Suppressor macrophage treated with lipopolysaccharide for 1 hour (primary cell): ENCODE data around the gene TMEM205.

Source experiments
- DNase-seq, 3 donors: peaks; one replicate each; pipeline ENCODE4 v3.0.0-alpha.2; 2020 to 2022

Gene TMEM205

DNA sequence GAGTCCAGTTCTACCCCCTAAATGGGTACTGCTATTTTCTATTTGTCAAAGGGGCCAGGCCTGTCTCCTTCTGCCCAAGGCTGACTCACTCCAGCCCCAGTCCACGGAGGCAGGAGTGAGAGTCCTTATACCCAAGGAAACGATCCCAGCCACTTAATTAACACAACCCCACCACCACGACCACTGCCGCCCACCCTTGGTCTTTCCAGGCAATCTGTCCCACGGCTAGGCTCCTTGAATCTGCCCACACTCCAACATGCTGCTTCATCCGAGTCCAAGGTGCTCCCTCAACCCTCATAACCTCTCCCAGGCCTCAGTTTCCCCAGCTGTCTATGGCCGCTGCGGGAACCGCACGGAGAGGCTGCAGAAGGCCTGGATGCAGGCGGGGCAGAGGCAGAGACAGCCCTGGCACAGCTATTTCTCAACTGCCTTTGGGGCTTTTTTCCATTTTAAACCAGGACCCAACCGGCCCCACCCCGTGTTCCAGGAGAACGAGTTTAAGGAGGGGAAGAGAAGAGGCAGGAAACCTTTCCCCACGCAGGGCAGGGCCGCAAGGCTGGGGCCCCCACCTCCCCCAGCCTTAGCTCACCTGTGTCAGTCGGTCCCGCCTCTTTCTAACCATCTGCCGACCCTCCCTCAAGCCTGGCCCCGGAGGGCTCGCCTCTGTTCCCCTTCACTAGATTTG is 7.4 kb downstream of the TMEM205 start:
- DNase-seq = peak in 2 of 3 donors; percentile 21 to 33

DNA sequence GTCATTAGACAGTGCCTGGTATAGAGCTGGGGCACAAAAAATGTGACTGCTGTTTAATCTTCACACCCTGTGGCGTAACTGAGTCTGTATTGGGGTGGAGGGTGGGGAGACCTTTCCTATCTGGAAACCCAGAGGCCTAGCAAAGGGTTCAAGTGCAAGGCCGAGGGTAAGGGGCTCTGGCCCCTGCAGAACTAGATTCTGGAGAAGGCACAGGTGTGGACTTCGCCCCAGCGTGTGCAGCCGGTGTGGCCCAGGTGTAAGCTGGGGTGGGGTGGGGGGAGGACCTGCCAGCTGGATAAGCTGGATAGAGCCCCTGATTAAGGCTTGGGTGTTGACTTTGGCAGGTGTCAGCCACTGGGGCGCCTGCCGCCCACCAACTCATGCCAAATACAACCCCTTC is 7.9 kb downstream of the TMEM205 start:
- DNase-seq = no peak

DNA sequence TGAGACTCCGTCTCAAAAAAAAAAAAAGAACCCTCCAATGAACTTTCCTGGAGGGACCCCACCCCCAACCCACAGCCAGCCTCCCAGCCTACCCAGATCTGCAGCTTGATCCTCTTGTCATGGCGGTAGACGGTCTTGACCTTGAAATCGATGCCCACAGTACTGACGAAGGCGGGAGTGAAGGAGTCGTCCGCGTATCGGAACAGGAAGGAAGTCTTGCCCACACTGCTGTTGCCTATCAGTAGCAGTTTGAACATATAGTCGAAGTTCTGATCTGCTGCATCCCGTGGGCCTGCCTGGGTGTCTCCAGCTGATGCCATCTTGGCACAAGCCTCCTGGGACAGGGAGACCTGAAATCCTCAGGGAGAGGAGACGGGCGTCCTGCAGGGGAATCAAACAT is 9.0 kb downstream of the TMEM205 start:
- peak in 2 of 3 donors; percentile 24 to 25 for DNase-seq

DNA sequence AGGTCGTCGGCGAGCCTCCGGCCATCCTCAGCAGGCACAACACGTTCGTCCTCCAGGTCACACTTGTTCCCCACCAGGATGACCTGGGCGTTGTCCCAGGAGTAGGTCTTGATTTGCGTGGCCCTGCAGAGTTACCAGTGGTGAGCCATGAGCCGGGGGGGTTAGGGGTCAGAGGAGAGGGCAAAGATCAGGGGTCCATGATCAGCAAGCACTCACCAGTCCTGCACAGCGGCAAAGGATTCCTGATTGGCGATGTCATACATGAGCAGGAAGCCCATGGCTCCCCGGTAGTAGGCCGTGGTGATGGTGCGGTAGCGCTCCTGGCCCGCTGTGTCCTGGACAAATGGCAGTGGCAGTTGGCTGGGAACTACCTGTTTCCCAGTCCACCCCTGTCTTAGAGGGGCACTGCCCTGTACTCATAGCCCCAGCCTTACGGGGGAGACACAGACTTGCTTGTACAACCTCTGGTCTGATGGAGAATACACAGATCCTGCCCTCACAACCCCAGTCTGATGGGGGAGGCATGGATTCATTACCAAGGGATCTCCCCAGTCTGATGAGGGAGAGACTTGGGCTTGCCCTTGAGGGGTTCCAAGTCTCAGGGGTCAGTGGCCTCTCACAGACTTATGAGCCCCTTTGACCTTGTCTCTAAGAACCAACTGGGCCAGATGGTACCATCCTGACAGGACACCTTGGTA is 10.5 kb downstream of the TMEM205 start:
- DNase-seq = peak in 1 of 3 donors; percentile 17

DNA sequence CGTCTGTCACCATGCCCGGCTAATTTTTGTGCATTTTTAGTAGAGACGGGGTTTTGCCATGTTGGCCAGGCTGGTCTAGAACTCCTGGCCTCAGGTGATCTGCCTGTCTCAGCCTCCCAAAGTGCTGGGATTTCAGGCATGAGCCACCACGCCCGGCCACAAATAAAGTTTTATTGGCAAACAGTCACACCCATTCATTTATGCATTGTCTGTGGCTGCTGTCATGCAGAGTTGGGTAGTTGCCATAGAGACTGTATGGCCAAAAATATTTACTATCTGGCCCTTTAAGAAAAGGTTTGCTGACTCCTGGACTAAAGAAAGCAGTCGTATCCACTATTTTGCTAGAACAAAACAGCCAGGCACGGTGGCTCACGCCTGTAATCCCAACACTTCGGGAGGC is 12.2 kb downstream of the TMEM205 start:
- DNase-seq = peak in 1 of 3 donors; percentile 13

DNA sequence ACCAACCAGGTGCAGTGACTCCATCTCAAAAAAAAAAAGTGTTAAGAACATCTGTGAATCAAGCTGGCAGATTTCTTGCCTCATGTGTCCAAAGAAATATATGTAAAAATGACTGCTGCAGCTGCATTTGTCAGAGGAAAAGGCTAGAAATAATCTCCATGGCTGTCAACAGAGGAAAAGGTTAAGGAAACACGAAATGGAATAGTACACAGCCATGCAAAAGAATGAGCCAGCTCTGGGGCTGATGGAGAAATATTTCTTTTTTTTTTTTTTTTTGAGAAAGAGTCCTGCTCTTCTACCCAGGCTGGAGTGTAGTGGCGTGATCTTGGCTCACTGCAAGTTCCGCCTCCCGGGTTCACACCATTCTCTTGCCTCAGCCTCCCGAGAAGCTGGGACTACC is 13.2 kb downstream of the TMEM205 start:
- no peak for DNase-seq

DNA sequence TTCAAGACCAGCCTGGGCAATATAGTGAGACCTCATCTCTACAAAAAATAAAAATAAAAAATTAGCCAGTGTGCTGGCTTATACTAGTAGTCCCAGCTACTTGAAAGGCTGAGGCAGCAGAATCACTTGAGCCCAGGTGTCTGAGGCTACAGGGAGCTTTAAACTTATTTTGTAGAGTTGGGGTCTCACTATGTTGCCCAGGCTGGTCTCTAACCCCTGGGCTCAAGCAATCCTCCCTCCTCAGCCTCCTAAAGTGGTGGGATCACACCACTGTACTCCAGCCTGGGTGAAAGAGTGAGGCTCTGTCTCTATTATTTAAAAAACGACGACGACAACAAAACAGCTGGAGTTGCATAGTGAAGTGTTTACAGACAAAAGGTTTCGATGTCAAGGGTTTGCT is 14.6 kb downstream of the TMEM205 start:
- DNase-seq = no peak

DNA sequence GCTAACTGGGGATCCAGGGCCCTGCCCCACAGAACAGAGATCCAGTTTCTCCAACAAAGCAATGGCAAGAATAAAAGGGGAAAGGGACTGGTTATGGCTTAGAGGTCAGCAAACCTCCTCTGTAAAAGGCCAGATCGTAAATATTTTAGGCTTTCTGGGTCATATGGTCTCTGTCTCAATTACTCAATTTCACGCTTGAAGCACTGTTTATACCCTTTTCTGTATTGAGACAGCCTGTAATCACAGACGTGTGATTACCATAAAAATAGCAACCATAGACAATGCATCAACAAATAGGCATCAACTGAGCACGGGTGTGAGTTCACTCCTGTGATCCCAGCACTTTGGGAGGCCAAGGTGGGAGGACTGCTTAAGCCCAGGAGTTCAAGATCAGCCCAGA is 15.9 kb downstream of the TMEM205 start:
- no peak for DNase-seq

DNA sequence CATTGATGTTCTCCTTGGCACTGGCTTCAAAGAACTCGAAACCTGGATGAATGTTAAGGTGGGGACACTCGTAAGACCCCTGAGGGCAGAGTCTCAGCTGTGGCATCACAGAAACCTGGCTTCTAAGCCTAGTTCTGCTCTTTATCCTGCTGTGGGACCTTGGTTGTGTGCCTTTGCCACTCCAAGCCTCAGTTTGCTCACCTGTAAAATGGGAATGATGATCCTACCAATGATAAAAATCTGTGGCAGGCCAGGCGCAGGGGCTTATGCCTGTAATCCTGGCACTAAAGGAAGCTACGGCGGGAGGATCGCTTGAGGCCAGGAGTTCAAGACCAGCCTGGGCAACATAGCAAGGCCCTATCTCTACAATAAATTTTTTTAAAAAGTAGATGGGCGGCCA is 20.5 kb downstream of the TMEM205 start:
- no peak for DNase-seq

DNA sequence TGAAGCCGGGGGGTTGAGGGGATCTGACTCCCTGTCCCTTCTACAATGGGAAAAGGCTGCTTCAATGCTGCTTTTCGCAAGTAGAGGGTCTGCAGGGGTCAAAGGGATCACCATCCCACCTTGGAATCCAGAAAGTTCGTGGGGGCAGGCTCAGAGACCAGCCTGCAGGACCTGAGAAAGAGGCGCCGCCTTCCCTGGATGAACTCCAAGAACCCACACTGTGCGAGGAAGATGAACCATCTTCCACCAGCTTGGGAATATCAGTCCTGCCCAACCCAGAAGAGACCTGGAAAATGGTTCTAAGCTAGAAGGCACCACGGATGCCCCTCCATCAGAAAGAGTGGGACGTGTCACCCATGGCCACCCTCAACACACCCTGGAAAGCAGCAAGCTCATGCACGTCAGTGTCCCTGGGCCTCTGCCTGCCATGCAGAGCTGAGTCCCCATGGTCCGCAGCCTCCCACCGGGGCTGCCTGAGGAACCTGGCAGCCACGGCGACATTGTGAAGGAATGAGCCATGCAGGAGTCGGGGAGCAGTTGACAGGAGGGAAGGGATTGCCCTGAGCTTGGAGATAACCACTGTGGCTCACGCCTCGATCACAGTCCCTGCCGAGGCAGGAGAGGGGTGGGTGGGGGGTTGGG is 21.2 kb downstream of the TMEM205 start:
- no peak for DNase-seq

DNA sequence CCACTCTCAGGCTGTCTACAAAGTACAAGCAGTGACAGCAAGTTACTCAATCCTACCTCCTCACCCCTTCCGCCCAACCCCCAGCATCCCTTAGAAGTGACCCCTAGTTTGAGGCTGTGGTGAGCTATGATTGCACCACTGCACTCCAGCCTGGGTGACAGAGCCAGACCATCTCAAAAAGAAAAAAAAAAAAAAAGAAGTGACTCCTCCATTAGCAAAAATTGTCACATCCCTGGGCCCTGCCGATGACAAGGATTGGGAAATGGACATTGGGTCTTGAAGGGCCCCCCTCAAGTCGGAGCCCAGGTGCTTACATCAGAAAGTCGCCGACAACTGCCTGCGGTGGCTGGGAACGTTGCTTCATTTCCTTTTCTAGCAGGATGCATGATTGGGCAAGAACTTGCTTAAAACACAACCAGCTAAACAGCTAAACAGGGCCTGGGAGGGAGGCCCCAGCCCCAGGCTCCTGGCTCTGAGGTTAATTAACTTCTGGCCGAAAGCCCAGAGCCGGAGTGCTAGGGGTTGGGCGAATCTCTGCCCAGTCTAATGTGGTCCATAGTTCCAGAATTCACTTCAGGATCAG is 21.9 kb downstream of the TMEM205 start:
- DNase-seq = peak; percentile 66 to 74 (median 70)

DNA sequence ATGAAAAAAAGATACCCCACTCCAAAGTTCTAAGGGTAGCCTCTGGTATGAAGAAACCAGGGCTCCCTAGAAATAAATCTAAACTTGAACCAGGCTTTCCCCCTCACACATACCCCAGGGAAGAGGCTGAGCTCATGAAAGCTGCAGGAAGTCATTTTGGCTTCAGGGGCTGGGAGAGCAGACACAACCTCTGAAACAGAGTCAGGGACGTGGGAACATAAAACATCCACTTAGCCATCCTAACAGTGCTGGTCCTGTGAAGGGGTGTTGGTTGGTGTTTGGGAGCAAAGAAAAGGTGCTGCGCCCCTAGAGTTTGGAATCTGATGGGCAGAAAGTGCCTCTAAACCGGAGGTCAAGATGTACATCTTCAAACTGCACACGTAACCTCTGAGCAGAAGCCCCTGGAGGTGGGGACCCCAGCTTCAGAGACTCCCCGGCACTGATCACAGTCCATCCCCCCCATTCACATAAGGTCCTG is 22.4 kb downstream of the TMEM205 start:
- DNase-seq = no peak

DNA sequence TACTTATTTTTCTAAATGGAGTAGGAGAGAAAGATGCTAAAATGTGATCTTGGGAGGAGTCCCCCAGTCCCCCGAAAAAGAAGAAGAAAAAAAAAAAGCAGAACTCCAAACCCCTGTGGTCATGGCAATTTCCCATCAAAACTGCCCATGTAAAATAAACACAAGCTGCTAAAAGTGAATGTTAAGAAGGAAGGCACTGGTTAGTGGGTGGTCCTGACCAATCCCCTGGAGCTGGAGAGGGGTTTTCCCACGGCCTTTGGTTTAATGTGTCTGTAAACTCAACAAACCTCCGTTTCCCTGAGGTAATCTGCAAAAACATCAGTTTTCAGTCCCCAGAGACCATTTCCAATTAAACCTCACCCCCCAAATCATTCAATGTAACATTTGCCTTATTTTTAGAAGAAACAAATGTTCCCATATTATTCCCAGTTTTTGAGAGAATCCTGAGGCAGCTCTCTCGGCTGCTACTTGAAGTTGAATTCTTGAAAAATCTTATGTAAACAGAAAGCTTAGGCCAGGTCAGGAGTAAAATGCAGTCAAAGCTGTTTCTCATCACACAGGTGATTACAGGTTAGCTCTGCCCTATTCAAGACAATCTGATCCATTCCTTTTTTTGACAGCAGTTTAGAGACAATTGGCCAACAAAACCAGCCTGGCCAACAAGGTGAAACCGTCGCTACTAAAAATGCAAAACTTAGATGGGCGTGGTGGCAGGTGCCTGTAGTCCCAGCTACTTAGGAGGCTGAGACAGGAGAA is 23.6 kb downstream of the TMEM205 start:
- DNase-seq = peak; percentile 56 to 79 (median 62)

DNA sequence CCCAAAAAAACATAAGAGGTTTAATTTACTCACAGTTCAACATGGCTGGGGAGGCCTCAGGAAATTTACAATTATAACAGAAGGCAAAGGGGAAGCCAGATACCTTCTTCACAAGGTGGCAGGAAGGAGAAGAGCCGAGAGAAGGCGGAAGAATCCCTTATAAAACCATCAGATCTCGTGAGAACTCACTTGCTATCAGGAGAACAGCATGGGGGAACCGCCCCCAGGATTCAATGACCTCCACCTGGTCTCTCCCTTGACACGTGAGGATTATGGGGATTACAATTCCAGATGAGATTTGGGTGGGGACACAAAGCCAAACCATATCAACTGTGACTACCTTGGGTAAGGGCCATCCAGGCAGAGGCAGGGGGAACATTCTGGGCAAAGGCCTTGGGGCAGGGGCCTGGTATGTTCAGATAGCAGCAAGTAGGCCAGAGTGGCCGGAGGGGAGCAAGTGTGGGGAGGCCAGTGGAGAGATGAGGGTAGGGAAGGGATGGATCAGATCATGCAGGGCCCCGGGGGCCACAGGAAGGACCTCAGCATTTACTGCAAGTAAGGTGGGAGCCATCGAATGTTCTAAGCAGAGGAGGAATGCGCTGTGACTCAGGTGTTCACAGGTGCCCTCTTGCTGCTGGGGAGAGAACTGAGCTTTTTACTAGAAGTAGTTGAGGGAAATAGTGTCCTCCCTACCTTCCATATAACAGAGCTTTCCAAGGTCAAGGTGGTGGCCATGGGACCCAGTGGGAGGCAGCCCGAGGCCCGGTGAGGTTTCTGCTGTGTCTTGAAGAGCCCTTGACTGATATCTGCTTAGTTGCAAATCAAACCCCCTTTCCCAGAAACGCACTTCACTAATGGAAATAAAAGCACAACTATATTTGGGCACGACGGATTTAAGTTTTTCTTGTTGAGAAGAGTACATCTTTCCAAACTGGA is 24.6 kb downstream of the TMEM205 start:
- no peak for DNase-seq

DNA sequence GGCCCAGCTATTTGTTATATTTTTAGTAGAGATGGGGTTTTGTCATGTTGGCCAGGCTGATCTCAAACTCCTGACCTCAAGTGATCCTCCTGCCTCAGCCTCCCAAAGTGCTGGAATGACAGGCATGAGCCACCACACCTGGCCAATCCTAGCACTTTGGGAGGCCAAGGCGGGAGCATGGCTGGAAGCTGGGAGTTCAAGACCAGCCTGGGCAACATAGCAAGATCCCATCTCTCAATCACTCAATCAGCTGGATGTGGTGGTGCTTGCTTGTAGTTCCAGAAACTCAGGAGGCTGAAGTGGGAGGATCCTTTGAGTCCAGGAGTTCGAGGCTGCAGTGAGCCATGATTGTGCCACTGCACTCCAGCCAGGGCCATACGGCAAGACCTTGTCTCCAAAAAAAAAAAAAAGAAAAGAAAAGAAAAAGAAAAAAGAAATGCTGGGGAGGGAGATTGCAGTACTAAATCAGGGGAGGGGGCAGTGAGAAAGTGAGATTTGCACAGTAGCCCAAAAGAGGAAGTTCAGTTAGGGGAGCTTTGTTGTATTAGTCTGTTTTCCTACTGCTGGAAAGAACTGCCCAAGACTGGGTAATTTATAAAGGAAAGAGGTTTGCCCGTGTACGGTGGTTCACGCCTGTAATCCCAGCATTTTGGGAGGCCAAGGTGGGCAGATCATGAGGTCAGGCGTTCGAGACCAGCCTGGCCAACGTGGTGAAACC is 25.6 kb downstream of the TMEM205 start:
- peak; percentile 37 to 49 (median 47) for DNase-seq

DNA sequence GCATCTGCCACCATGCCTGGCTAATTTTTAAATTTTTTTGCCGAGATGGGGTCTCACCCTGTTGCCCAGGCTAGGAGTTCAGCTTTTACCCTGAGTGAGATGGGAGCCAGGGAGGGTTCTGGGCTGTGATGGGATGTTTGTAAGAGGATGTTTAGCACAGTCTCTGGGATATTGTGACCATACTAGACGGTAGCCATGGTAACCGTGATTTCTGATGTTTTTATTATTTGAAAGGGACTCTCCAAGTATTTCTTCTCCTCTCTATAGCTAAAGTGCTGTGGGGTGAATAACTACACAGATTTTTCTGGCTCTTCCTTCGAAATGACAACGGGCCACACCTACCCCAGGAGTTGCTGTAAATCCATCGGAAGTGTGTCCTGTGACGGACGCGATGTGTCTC is 39.7 kb downstream of the TMEM205 start:
- DNase-seq = no peak

DNA sequence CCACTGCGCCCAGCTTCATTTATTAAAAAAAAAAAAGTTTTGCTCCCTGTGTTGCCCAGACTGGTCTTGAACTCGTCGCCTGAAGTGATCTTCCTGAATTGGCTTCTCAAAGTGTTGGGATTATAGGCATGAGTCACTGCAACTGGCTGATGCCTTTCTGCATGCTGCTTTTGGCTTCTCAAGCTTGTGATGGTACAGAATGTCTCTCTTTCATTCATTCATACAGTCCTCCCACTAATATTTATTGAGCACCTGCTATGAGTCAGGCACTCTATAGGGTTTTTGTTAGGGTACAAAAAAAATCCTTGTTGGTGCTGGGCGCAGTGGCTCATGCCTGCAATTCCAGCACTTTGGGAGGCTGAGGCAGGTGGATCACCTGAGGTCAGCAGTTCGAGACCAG is 41.1 kb downstream of the TMEM205 start:
- no peak for DNase-seq

DNA sequence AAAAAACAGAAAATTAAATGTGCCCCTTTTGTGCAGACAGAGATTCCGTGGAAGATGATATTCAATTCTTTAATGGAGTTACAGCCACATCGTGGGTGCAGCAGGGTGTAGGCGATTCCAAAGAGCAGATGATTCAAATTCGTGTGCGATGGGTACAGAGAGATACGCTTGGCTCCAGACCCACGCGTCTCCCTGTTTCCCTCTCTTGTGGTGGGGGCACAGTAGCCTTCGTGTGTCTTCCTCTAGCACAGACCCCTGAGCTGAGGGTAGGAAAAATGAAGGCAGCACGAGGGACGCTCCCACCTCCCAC is 45.3 kb downstream of the TMEM205 start:
- DNase-seq = no peak

DNA sequence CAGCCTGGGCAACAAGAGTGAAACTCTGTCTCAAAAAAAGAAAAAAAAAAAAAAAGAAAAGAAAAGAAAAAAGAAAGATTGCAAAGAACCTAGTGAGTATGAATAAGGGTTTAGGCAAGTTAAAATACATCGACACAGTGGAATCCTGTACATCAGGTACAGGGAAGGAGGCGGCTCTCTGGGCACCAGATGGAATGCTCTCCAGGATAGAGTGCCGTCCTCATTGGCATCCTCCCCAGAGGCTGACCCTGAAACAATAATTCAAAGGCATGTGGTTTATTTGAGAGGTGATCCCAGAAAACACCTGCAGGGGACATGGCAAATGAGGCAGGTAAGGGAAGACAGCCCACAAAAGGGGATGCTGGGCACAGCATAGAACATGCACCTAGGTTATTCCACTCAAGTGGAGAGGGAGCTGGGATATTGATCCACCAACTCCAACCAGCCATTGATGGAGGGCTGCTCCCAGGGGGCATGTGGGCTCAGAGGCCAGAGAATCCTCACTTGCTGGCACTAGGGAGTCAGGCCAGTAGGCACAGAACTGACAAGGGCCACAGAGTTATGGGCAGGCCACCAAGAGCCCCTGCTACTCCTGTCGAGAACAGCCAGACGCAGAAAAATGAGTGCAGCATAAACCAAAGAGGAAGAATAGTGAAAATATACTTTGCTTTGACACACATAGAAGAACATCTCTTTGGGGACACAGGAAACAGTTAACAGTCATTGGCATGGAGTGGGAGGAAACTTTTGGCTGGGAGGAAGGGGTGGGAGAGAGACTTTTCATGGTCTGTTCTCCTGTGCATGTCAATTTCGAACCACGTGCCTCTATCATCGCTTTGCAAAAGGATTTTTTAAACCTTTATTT is 45.9 kb downstream of the TMEM205 start:
- peak in 2 of 3 donors; percentile 29 to 38 for DNase-seq

DNA sequence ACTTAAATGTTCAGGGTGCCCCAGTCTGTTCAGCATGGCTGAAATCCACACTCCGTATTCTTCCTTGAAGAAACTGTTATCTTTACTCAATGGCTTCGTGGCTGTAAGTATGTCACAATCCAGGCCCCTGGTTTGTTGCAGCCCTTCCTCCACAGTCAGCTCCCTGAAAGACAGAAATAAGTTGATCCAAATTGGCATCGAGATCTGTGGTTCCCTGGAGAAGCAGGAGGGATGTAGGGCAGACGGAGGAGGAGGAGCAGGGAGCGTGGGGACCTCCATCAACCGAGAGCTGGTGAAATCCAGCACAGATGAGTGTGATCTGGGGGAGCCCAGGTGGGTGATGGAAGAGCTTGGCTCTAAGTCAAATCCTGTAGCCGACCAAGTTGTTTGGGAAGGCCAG is 49.8 kb downstream of the TMEM205 start:
- DNase-seq = no peak
